ENCODE results near the gene NAALADL2. TPM values are rescaled to one million over a fixed set of nuclear protein-coding genes. Genes with fewer than 3 reads are reported as not detected.

NAALADL2 gene
- total RNA-seq, 1 donor, result 23.5 TPM

DNA sequence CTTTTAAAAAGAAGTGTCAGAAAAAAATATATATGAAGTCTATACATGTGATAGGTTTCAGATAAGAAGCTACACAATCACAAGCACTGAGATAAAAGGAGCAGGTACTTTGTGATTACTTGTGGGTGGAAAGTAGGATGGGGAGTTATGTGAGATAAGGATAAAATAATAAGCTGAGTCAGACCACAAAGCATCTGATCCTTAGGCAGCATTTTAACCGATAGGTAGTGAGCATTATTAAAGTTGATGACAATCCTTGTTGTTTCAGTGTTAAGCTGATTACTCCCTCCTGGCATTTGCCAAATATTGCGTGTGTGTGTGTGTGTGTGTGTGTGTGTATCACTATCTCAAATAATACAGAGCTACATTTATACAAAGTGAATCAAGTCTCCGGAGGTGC is 483.1 kb downstream of the NAALADL2 start:
- no peak overlapping the region for H2AFZ ChIP-seq (ENCODE audit: low read length)
- no peaks in the 10 kb centered on the region for H3K79me2 ChIP-seq (ENCODE audit: insufficient read depth, low read length)
- TF ChIP-seq, protein P1, sequence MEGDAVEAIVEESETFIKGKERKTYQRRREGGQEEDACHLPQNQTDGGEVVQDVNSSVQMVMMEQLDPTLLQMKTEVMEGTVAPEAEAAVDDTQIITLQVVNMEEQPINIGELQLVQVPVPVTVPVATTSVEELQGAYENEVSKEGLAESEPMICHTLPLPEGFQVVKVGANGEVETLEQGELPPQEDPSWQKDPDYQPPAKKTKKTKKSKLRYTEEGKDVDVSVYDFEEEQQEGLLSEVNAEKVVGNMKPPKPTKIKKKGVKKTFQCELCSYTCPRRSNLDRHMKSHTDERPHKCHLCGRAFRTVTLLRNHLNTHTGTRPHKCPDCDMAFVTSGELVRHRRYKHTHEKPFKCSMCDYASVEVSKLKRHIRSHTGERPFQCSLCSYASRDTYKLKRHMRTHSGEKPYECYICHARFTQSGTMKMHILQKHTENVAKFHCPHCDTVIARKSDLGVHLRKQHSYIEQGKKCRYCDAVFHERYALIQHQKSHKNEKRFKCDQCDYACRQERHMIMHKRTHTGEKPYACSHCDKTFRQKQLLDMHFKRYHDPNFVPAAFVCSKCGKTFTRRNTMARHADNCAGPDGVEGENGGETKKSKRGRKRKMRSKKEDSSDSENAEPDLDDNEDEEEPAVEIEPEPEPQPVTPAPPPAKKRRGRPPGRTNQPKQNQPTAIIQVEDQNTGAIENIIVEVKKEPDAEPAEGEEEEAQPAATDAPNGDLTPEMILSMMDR (IDR thresholded peaks at IDR 0.05; ENCODE audit: extremely low read depth, low read depth, low read length), result no peak
- no peaks in the 10 kb centered on the region for H3K9me3 ChIP-seq (ENCODE audit: low read depth, low read length)
- H3K4me2 ChIP-seq (ENCODE audit: insufficient read depth, low read length), result no peak overlapping the region
- H4K20me1 ChIP-seq (ENCODE audit: insufficient read depth, low read length), result no peaks in the 10 kb centered on the region
- DNase-seq (ENCODE audit: insufficient read length, low spot score, missing footprints), result no peak
- no peak overlapping the region for H3K27ac ChIP-seq (ENCODE audit: low read depth, low read length)
- H3K36me3 ChIP-seq (ENCODE audit: insufficient read depth, low read length), result no peaks in the 10 kb centered on the region
- no peak overlapping the region for H3K4me3 ChIP-seq (ENCODE audit: insufficient read depth, low read length)
- H3K27me3 ChIP-seq (ENCODE audit: insufficient read depth, low read length), result no peaks in the 10 kb centered on the region
- peaks cover 21% of the 10 kb centered on the region for H3K4me1 ChIP-seq (ENCODE audit: insufficient read depth, low read length)

DNA sequence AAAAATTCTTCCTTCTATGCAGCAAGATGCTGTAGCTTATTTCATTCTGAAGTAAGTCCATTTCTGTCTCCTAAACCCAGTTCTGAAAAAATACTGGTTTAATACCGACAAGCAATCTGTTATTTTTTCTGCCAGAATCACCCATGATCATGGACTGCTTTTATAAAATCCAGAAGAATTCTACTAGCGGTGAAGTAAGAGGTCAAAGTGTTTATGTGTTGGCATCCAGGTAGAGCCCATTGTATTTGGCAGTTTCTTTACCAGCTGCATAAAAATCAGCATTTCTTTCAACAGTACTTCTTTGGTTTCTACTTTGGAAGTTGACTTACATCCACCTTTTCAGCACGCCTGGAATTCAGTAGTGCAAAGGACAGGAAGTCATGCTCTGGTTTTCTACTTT is 484.8 kb downstream of the NAALADL2 start:
- TF ChIP-seq, protein P1 (IDR thresholded peaks at IDR 0.05; ENCODE audit: extremely low read depth, low read depth, low read length), result no peak
- no peak overlapping the region for H3K27ac ChIP-seq (ENCODE audit: low read depth, low read length)
- no peak overlapping the region for H2AFZ ChIP-seq (ENCODE audit: low read length)
- no peak overlapping the region for H3K4me2 ChIP-seq (ENCODE audit: insufficient read depth, low read length)
- H4K20me1 ChIP-seq (ENCODE audit: insufficient read depth, low read length), result no peaks in the 10 kb centered on the region
- no peaks in the 10 kb centered on the region for H3K27me3 ChIP-seq (ENCODE audit: insufficient read depth, low read length)
- H3K4me1 ChIP-seq (ENCODE audit: insufficient read depth, low read length), result peaks cover 18% of the 10 kb centered on the region
- no peak overlapping the region for H3K4me3 ChIP-seq (ENCODE audit: insufficient read depth, low read length)
- DNase-seq (ENCODE audit: insufficient read length, low spot score, missing footprints), result no peak
- no peaks in the 10 kb centered on the region for H3K36me3 ChIP-seq (ENCODE audit: insufficient read depth, low read length)
- H3K79me2 ChIP-seq (ENCODE audit: insufficient read depth, low read length), result no peaks in the 10 kb centered on the region
- no peaks in the 10 kb centered on the region for H3K9me3 ChIP-seq (ENCODE audit: low read depth, low read length)

- peaks cover 10% of the 10 kb centered on the region for H3K4me1 ChIP-seq (ENCODE audit: insufficient read depth, low read length)
- H3K4me2 ChIP-seq (ENCODE audit: insufficient read depth, low read length), result peak overlapping the region; percentile 17
Measured at GRCh38 chr3:175346573-175347356, 487.6 kb downstream of the NAALADL2 start.

GRCh38 chr3:175349168-175349567 is 490.0 kb downstream of the NAALADL2 start:
- H2AFZ ChIP-seq (ENCODE audit: low read length), result no peak overlapping the region
- no peaks in the 10 kb centered on the region for H3K9me3 ChIP-seq (ENCODE audit: low read depth, low read length)
- H3K36me3 ChIP-seq (ENCODE audit: insufficient read depth, low read length), result no peaks in the 10 kb centered on the region
- no peak overlapping the region for H3K4me2 ChIP-seq (ENCODE audit: insufficient read depth, low read length)
- H3K4me3 ChIP-seq (ENCODE audit: insufficient read depth, low read length), result no peak overlapping the region
- H3K27ac ChIP-seq (ENCODE audit: low read depth, low read length), result no peak overlapping the region
- no peaks in the 10 kb centered on the region for H3K79me2 ChIP-seq (ENCODE audit: insufficient read depth, low read length)
- H3K4me1 ChIP-seq (ENCODE audit: insufficient read depth, low read length), result peaks cover 10% of the 10 kb centered on the region
- TF ChIP-seq, protein P1 (IDR thresholded peaks at IDR 0.05; ENCODE audit: extremely low read depth, low read depth, low read length), result no peak
- no peak for DNase-seq (ENCODE audit: insufficient read length, low spot score, missing footprints)
- no peaks in the 10 kb centered on the region for H3K27me3 ChIP-seq (ENCODE audit: insufficient read depth, low read length)
- no peaks in the 10 kb centered on the region for H4K20me1 ChIP-seq (ENCODE audit: insufficient read depth, low read length)

More at GRCh38 chr3:175346573-175347356, 487.6 kb downstream of the NAALADL2 start:
- Histone ChIP-seq H3K27ac (ENCODE audit: low read depth, low read length) (no peak overlapping the region), H3K4me3 (ENCODE audit: insufficient read depth, low read length) (no peak overlapping the region), H3K79me2 (ENCODE audit: insufficient read depth, low read length) (no peaks in the 10 kb centered on the region), H2AFZ (ENCODE audit: low read length) (no peak overlapping the region), H3K9me3 (ENCODE audit: low read depth, low read length) (no peaks in the 10 kb centered on the region), H3K36me3 (ENCODE audit: insufficient read depth, low read length) (no peaks in the 10 kb centered on the region), H3K27me3 (ENCODE audit: insufficient read depth, low read length) (no peaks in the 10 kb centered on the region), H4K20me1 (ENCODE audit: insufficient read depth, low read length) (no peaks in the 10 kb centered on the region)
- TF ChIP-seq, protein P1 (IDR thresholded peaks at IDR 0.05; ENCODE audit: extremely low read depth, low read depth, low read length), result no peak
- DNase-seq (ENCODE audit: insufficient read length, low spot score, missing footprints), result peak; percentile 43

All from osteoblast (primary cell).